NB4 (cell line): ENCODE data around the gene TCF3.
"Not testable (repeated sequence)": the region's sequence is repeated elsewhere in the genome, so short reads cannot be mapped to it uniquely, and the experiment has no call there.

ENCODE experiments used
- DNase-seq: peaks from one replicate; pipeline ENCODE4 v3.0.0; 2010; ENCODE audit warnings: low read depth
- H3K4me3 ChIP-seq: one replicate; pipeline ENCODE4 v1.5.1; 2011; ENCODE audit warnings: mild to moderate bottlenecking, low read depth, low read length, moderate library complexity
- CTCF ChIP-seq: IDR thresholded peaks from one replicate; pipeline ENCODE4 v1.5.1; 2012; ENCODE audit warnings: low read depth, low read length
- MAX ChIP-seq: IDR thresholded peaks from 2 replicates; pipeline ENCODE4 v1.6.1; 2011; ENCODE audit warnings: low read depth, low read length
- MYC ChIP-seq: IDR thresholded peaks from 2 replicates; pipeline ENCODE4 v1.6.1; 2011; ENCODE audit warnings: low read depth, low read length
- POLR2A ChIP-seq: IDR thresholded peaks from 2 replicates; pipeline ENCODE4 v1.6.1; 2011; ENCODE audit warnings: mild to moderate bottlenecking; ENCODE audit not compliant: insufficient read length; ENCODE audit errors: extremely low read depth

The TCF3 gene

GRCh38 chr19:1646659-1647453 lies 5.6 kb downstream of the TCF3 start:
- no peak overlapping the region for H3K4me3 ChIP-seq
- DNase-seq: no peak
- TF ChIP-seq MYC: no peak
- TF ChIP-seq POLR2A: no peak
- TF ChIP-seq CTCF: no peak
- no peak for TF ChIP-seq MAX

GRCh38 chr19:1646149-1646548 lies 6.3 kb downstream of the TCF3 start:
- TF ChIP-seq MYC (no peak), CTCF (no peak)
- DNase-seq: no peak
- H3K4me3 ChIP-seq: no peak overlapping the region

GRCh38 chr19:1645299-1645698 lies 7.1 kb downstream of the TCF3 start:
- DNase-seq: no peak
- H3K4me3 ChIP-seq: no peak overlapping the region
- TF ChIP-seq POLR2A (no peak), MAX (no peak), MYC (no peak), CTCF (no peak)

GRCh38 chr19:1644070-1644469 lies 8.3 kb downstream of the TCF3 start:
- H3K4me3 ChIP-seq: no peak overlapping the region
- no peak for DNase-seq
- TF ChIP-seq MYC (no peak), CTCF (no peak), POLR2A (no peak), MAX (no peak)

- DNase-seq, H3K4me3 ChIP-seq: not testable (repeated sequence)
Observed at GRCh38 chr19:1640893-1641448, 11.4 kb downstream of the TCF3 start.

- no peak for TF ChIP-seq MYC
- TF ChIP-seq MAX: no peak
- TF ChIP-seq POLR2A: no peak
- TF ChIP-seq CTCF: no peak
- H3K4me3 ChIP-seq: no peak overlapping the region
- DNase-seq: no peak
Observed at GRCh38 chr19:1636325-1637236, 15.8 kb downstream of the TCF3 start.
